AML-193 (cell line): ENCODE measurements around the gene RSAD1.
"Not testable (repeated sequence)": the region's sequence is repeated elsewhere in the genome, so short reads cannot be mapped to it uniquely, and the experiment has no call there.

Experiments
- DNase-seq, 2 experiments: peaks; one replicate each; lab custom pipeline; 2025; lab: John Stamatoyannopoulos, UW

The RSAD1 gene

GRCh38 chr17:50472761-50473161 is 5.9 kb upstream of the RSAD1 start:
- not testable (repeated sequence) for DNase-seq

- no peak for DNase-seq
These were observed 4.8 kb upstream of the RSAD1 start for GRCh38 chr17:50473901-50474300.

- no peak for DNase-seq
These were observed 4.1 kb upstream of the RSAD1 start for GRCh38 chr17:50474523-50474922.

DNA sequence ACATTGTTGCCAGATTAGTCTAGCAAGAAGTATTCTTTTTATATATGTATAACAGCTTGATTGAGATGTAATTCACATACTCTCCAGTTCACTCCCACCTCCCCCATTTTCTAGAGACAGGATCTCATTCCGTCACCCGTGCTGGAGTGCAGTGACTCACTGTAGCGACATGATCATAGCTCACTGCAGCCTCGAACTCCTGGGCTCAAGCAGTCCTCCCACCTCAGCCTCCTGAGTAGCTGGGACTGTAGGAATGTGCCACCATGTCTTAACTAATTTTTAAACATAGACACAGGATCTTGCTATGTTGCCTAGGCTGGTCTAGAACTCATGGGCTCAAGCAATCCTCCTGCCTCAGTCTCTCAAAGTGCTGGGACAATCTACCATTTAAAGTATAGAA is 3.3 kb upstream of the RSAD1 start:
- DNase-seq: no peak

DNA sequence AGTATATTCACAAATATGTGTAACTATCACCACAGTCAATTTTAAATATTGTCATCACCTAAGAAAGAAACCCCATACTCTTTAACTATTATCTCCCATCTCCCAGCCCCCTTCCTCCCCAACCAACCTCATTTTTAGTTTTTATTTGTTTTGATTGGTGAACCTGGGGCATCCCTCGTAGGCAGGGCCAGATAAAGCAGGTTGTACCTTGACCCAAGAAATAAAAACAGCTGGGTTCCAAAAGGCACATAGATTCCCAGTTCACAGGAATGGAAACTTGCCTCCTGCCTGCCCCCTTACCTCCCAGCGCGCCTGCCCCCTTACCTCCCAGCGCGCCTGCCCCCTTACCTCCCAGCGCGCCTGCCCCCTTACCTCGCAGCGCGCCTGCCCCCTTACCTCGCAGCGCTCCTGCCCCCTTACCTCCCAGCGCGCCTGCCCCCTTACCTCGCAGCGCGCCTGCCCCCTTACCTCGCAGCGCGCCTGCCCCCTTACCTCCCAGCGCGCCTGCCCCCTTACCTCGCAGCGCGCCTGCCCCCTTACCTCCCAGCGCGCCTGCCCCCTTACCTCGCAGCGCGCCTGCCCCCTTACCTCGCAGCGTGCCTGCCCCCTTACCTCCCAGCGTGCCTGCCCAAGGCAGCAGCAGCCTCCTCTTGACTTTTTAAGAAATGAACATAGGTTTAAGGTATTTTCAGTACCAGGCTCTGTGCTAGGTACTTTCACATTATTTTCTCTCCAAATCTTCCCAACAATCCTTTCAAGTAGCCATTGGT is 2.7 kb upstream of the RSAD1 start:
- DNase-seq: not testable (repeated sequence)

DNA sequence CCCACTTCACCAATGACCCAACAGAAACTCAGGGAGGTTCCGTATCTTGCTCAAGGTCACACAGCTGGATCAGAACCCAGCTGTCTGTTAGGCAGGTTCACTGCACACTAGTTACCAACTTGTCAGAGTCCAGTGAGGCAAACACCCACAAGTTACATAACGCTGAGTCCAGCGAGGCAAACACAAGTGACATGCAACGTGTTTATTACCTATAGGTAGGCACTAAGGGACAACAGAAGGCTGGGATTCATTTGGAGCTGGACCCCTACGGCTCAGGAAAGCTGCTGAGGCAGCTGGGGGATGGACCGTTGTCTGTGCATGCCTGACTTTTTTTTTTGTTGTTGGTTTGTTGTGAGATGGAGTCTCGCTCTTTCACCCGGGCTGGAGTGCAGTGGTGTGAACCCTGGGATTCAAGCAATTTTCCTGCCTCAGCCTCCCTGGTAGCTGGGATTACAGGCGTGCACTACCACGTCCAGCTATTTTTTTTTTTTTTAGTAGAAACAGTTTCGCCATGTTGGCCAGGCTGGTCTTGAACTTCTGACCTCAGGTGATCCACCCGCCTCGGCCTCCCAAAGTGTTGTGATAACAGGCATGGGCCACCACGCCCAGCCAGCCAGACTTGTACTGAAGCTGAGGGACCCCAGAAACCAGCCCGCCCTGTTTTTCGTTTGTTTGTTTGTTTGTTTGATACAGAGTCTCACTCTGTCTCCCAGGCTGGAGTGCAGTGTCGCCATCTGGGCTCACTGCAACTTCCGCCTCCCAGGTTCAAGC is 1.9 kb upstream of the RSAD1 start:
- DNase-seq: no peak

GRCh38 chr17:50477976-50478375 is 684 bp upstream of the RSAD1 start:
- DNase-seq: no peak

DNA sequence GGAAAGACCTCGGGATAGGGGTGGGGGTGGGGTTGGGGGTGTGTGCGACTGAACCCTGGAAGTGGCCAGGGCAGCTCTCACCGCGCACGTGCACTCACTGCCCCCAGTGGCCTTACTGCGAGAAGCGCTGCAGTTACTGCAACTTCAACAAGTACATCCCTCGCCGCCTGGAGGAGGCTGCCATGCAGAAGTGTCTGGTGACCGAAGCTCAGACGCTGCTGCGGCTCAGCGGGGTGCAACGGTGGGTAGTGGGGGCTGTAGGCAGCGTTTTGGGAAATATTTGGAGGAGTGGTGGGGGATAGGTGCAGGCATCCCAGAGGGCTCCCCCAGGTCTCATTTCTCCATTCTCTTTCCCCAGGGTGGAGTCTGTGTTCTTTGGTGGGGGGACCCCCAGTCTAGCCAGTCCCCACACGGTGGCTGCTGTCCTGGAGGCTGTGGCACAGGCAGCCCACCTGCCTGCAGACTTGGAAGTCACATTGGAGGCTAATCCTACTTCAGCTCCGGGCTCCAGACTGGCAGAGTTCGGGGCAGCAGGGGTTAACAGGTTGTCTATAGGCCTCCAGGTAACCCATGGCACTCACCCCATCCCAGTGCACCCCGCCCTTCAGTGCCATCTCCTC is 972 bp downstream of the RSAD1 start:
- peak; percentile 82 to 92 for DNase-seq

DNA sequence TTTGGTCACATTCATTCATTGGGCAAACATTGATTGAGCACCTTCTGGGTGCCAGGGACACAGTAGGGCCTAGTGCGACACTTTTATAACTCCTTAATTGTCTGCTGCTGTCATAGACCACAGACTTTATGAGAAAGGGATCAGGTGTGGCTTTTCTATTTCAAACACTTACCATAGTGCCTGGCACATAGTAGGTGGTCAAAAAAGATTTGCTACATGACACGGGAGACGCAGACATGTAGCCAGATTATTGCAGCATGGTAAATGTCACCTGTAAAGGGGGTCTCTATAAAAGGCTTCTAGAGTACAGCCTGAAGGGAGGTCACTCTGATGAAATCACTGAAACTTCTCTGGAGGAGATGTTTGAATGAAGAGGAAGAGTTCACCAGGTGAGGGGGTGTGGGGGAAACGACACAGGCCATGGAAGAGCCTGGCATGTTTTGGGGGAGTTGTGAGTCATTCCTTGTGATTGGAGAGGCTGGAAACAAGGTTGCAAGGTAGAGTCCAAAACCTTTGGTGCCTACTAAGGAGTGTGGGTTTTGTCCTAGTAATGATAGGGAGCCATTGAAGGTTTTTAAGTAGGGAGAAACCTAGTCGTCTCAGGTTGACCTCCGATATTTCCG is 1.6 kb downstream of the RSAD1 start:
- no peak for DNase-seq

GRCh38 chr17:50480854-50481490 is 2.3 kb downstream of the RSAD1 start:
- peak; percentile 69 to 75 for DNase-seq

- DNase-seq: no peak
These were observed 3.0 kb downstream of the RSAD1 start for GRCh38 chr17:50481648-50482047.

DNA sequence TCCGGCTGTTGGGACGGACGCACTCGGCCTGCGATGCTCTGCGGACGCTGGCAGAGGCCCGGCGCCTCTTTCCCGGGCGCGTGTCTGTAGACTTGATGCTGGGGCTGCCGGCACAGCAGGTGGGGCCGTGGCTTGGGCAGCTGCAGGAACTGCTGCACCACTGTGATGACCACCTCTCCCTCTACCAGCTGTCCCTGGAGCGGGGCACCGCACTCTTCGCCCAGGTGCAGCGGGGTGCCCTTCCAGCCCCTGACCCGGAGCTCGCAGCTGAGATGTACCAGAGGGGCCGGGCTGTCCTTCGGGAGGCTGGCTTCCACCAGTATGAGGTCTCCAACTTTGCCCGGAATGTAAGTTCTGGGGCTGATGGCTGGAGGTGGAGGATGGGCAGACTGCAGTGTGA is 3.5 kb downstream of the RSAD1 start:
- no peak for DNase-seq

- peak; percentile 88 to 90 for DNase-seq
These were observed 3.9 kb downstream of the RSAD1 start for GRCh38 chr17:50482516-50482915.

GRCh38 chr17:50483266-50483665 is 4.6 kb downstream of the RSAD1 start:
- DNase-seq: no peak

- DNase-seq: no peak
These were observed 5.9 kb downstream of the RSAD1 start for GRCh38 chr17:50484386-50485155.

GRCh38 chr17:50487213-50488096 is 8.8 kb downstream of the RSAD1 start:
- no peak for DNase-seq

DNA sequence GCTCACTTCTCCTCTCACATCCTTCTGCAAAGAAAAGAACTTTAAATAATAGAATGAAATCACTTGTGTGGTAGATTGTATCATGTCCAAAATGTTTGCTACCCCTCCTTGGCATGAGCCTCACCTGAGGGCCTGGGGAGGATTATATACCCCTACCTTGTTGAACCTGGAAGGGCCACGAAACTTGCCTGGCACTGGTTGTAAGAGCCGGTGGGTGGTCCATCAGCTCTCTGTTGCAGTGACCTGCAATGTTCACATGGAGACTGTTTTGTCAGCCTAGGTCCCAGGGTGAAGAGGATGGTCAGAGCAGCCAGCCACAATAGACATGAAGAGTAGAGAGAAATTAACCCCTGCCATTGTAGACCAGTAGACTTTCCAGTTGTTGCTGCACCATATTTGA is 10.2 kb downstream of the RSAD1 start:
- DNase-seq: no peak

GRCh38 chr17:50491505-50491904 is 12.8 kb downstream of the RSAD1 start:
- DNase-seq: no peak

DNA sequence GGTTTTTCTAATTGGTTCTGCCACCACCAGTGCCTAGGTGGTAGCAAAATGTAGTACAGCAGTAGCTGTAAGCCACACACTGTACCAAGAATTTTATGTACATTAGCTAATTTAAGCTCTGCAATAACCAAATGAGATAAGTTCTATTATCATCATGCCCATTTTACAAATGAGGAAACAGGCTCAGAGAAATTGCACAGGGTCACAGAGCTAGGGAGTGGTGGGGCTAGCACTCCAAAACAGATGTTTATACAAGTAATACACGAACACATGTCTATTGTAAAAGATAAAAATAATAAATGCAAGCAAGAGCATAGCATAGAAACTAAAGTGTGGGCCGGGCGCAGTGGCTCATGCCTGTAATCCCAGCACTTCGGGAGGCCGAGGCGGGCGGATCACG is 13.6 kb downstream of the RSAD1 start:
- no peak for DNase-seq

GRCh38 chr17:50493744-50494143 is 15.1 kb downstream of the RSAD1 start:
- DNase-seq: no peak
